HAP-1 (cell line): Measurements from ENCODE around the gene ABCA1.
A peak's percentile ranks its signal among the peaks of the same experiment; 100 is the strongest.

Experiments used
- DNase-seq, 2 experiments: peaks; one replicate each; pipeline ENCODE4 v3.0.0-alpha.2; 2016 to 2020; ENCODE audit warnings: low spot score in 2 of 2
- H3K27me3 ChIP-seq: fragments of 250-450 bp; sonication (Bioruptor Pico); 2 replicates; pipeline ENCODE4 v1.5.1; 2020; ENCODE audit warnings: low read depth, mild to moderate bottlenecking, moderate library complexity
- H3K36me3 ChIP-seq: fragments of 250-450 bp; sonication (Bioruptor Pico); replicated peaks from 2 replicates; pipeline ENCODE4 v1.5.1; 2020; ENCODE audit warnings: mild to moderate bottlenecking
- H3K4me1 ChIP-seq: fragments of 250-450 bp; sonication (Bioruptor Pico); 2 replicates; pipeline ENCODE4 v1.5.1; 2020; ENCODE audit warnings: mild to moderate bottlenecking
- H3K4me3 ChIP-seq: fragments of 250-450 bp; sonication (Bioruptor Pico); 2 replicates; pipeline ENCODE4 v1.5.1; 2020; ENCODE audit warnings: mild to moderate bottlenecking, moderate library complexity
- H3K9me3 ChIP-seq: fragments of 250-450 bp; sonication (Bioruptor Pico); 2 replicates; pipeline ENCODE4 v1.5.1; 2020; ENCODE audit warnings: mild to moderate bottlenecking, moderate library complexity
- in situ Hi-C: fragments of 300-500 bp; cut with MboI; formaldehyde crosslinking; loops from 3 replicates; pipeline ENCODE4 v1.14.3; 2020; ENCODE audit warnings: low sequenced_read_pairs, inconsistent platforms, mixed read lengths

ABCA1 gene

DNA sequence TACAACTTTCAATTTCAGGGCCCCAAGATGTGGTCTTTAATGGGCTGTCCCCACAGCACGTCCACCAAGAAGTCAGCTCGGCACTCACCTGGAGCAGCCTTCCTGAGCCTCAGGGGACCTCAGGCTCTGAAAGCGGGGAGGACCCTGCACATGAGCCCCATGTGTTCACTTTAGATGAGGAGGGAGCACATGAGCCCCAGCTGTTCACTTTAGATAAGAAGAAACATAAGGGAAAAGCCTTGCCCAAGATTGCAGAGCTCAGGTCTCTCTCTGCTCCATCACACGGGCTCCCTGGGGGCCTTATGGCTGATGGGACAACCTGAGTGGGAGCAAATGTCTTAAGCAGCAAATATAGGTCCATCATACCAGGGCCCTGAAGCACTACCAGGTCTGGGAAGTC, 107.6 kb downstream of the ABCA1 start:
- H3K9me3 ChIP-seq, result no peaks in the 10 kb centered on the region
- H3K4me1 ChIP-seq, result no peaks in the 10 kb centered on the region
- no peak overlapping the region for H3K4me3 ChIP-seq
- no peak for DNase-seq
- no peaks in the 10 kb centered on the region for H3K36me3 ChIP-seq
- H3K27me3 ChIP-seq, result no peaks in the 10 kb centered on the region
- in situ Hi-C loops, result no loop called here

DNA sequence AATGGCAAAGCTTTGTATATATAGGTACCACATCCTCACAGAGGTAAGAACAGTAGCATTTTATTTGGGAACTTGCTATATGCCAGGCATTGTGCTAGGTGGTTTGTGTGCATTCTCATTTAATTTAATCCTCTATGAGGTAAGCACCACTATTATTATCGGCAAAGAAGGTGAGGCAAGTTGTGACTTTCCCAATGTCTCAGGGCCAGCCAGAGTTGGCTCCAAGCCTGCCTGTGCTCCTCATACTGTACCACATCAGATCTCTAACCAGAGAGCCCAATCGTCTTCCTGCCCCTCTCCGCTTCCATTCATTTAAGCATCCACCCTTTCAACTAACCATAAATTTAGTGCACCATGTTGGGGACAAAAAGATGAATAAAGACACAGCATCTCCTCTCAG, 108.9 kb downstream of the ABCA1 start:
- Histone ChIP-seq H3K4me3 (no peak overlapping the region), H3K9me3 (no peaks in the 10 kb centered on the region; the same call in 1 of the 2 replicates), H3K27me3 (no peaks in the 10 kb centered on the region), H3K36me3 (no peaks in the 10 kb centered on the region; the same call in 1 of the 2 replicates), H3K4me1 (no peaks in the 10 kb centered on the region)
- DNase-seq, result no peak
- in situ Hi-C loops, result no loop called here

DNA sequence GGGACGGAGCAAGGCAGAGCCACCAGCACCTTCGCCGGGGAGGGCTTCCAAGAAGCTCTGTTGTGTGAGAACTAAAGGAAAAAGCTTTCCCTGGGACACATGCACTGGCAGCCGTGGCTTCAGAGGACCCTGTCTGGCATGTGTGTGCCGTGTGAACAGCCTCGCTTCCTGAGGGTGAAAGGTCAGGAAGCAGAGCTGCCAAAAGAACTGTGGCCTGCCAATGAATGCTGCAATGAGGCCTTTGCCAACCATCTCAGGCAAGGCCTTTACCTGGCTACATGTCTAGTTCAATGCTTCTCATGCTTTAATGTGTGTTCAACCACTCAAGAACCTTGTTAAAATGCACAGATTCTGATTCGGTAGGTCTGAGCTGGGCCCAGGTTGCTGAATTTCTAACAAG, 110.5 kb downstream of the ABCA1 start:
- Histone ChIP-seq H3K36me3 (no peaks in the 10 kb centered on the region; the same call in 1 of the 2 replicates), H3K4me3 (no peak overlapping the region), H3K27me3 (no peaks in the 10 kb centered on the region), H3K4me1 (no peaks in the 10 kb centered on the region), H3K9me3 (no peaks in the 10 kb centered on the region; the same call in 1 of the 2 replicates)
- no peak for DNase-seq
- in situ Hi-C loops, result no loop called here

DNA sequence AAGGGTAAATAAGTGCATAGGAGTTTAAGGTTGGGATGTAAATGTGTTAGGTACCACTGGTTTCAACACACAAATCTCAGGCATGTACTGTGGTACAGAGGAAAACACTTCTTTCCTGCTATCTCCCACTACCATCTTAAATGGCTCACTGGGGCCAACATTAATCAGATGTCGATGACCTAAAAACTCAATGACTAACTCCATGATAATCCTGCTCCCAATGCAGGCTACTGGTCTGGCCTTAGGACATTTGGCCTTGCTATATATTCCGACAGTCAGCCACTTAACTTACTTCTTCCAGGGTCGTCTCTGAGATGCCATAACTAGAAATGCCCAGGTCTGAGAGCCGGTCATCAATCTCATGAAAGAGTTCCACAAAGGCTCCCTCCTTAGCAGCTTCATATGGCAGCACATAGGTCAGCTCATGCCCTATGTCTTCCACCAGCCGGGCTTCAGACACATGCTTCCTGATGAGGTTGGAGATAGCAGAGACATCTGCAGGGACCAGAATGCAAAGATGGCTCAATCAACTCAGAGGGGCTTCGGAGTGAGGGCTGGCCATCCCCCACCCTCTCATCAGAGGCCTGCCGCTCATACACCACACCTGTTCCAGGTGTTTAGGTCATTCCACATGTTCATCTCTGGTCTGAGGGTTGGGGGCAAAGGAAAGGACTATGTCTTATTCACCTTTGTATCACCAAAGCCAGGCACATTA, 111.9 kb downstream of the ABCA1 start:
- in situ Hi-C loops, result no loop called here
- H3K4me1 ChIP-seq, result no peaks in the 10 kb centered on the region
- H3K9me3 ChIP-seq, result no peaks in the 10 kb centered on the region; the same call in 1 of the 2 replicates
- no peak overlapping the region for H3K4me3 ChIP-seq
- no peak for DNase-seq
- no peaks in the 10 kb centered on the region; the same call in 1 of the 2 replicates for H3K36me3 ChIP-seq
- no peaks in the 10 kb centered on the region for H3K27me3 ChIP-seq

DNA sequence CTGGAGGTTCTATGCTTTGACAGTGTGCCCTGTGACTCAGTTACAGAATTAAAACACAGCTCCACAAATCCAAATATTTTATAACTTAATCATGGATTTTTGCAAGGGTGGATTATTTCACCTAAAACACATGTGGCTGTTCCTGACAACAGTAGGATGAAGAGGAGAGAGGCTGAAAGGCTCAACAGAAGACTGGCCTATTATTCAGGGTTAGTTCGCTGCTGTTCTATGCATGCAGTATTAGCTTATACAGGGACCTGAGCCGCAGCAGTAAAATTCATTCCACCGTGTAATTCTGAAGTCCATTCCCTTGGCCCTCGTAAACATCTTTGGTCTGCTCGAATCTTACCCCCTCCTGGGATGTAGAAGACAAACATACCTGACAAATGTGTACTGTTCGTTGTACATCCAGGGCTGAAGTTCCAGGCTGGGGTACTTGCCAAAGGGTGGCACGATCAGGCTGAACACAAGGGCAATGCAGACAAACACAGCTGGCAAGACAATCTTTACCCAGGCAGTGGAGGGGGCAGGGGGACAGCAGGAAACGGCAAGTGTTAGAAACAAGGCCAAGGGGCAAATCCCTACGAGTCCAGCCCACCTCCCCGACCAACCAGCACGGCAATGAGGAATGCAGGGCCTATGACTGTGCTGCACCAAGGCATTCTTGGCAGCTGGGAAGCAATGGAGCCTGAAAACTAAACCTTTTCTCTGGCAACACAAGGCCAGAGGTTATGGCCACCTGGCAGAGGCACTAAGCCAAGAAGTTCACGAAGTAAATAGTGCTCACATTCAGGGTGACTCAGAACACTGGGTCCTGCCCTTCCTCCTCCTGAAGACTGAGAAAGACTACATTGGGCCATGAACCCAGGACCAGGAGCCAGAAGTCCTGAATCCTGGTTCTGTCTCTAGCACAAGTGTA, 117.3 kb downstream of the ABCA1 start:
- no peaks in the 10 kb centered on the region for H3K4me1 ChIP-seq
- no peak overlapping the region for H3K4me3 ChIP-seq
- no peaks in the 10 kb centered on the region; the same call in 1 of the 2 replicates for H3K36me3 ChIP-seq
- no peaks in the 10 kb centered on the region for H3K27me3 ChIP-seq
- no peaks in the 10 kb centered on the region; the same call in 1 of the 2 replicates for H3K9me3 ChIP-seq
- DNase-seq, result no peak
- in situ Hi-C loops, result no loop called here

DNA sequence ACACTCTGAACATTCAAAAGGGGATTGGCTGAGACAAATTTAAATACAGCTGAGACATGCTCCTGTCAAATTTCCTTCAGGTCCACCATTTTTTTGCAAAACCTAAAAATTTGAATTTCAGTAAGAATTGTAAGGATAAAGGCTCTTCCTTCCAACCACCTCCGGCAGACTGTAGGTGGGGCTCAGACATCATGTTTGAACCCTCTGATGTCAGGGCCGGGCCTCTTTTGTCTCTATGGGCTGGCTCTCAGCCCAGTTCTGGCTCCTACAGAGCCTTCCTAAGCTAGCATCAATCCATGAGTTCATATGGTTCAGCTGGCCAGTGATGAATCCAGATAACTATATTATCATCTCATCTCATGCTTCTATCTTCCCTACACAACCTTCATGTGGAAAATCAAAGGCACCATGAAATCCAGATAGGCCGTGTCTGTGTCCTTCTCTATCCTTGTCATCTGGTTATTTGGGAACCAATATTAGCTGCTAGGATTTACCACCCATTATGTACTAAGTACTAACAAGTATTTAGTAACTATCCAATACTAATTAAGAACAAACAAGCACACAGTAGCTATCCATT, 119.8 kb downstream of the ABCA1 start:
- peak; percentile 16 to 63 for DNase-seq
- Histone ChIP-seq H3K36me3 (no peaks in the 10 kb centered on the region), H3K27me3 (no peaks in the 10 kb centered on the region), H3K4me3 (no peak overlapping the region), H3K9me3 (no peaks in the 10 kb centered on the region), H3K4me1 (no peaks in the 10 kb centered on the region)
- in situ Hi-C loops, result no loop called here

DNA sequence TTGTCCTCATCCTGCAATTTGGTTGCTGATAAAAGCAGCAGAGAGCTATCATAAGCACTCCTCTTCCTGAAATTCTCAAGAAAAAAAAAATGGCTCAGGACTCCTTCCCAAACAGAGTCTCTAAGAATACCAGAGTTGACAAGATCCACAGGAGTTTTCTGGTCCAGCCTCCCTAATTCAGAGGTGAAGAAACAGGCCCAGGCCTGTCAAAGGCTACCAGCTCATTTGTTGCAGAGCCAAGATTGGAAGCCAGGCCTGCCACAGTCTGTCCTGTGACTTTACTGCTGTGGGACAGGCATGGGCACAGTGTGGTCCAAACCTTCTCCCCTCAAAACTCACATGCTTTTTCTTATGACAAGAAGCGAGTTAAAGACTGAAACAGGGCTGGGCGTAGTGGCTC, 122.5 kb downstream of the ABCA1 start:
- Histone ChIP-seq H3K27me3 (no peaks in the 10 kb centered on the region), H3K9me3 (no peaks in the 10 kb centered on the region), H3K36me3 (no peaks in the 10 kb centered on the region), H3K4me1 (no peaks in the 10 kb centered on the region), H3K4me3 (no peak overlapping the region)
- in situ Hi-C loops, result no loop called here
- no peak for DNase-seq

DNA sequence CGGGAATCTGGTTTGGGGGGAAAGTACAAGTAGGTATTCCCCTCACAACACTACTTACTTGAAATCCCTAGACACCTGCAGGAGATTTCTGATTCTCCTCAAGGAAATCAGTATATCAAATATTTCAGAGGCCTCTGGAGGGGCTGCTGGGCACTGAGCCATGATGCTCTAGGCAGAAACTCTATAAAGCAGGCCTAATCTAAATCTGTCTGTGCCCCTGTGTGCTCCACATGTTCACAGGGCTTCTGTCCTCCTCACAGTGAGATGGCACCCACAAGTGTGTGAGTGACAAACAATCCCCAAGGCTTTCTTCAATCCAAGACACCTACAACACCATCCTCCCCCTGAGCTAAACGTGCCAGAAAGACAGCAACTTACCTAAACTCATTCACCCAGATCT, 125.0 kb downstream of the ABCA1 start:
- in situ Hi-C loops, result no loop called here
- Histone ChIP-seq H3K4me1 (no peaks in the 10 kb centered on the region), H3K36me3 (no peaks in the 10 kb centered on the region), H3K9me3 (no peaks in the 10 kb centered on the region), H3K4me3 (no peak overlapping the region), H3K27me3 (no peaks in the 10 kb centered on the region)
- no peak for DNase-seq

DNA sequence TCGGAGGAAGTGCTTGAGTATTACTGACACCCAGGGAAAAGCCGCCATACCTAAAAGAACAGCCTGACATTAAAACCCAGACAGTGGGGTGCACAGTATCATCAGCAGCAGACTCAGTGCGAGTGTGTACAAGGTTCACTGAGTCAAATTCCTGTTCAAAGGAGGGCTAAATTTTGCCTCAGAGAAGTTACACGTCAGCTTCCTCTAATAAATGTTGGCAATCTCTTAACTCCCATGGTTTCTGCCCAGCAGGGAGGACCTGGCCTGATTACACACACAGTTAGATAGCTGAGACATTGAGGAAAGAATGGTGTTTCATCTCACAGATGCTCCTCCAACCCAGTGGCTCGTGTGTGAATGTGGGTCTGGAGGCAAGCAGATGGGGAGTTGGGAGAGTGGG, 125.8 kb downstream of the ABCA1 start:
- Histone ChIP-seq H3K4me1 (no peaks in the 10 kb centered on the region), H3K9me3 (no peaks in the 10 kb centered on the region), H3K36me3 (no peaks in the 10 kb centered on the region), H3K27me3 (no peaks in the 10 kb centered on the region), H3K4me3 (no peak overlapping the region)
- in situ Hi-C loops, result no loop called here
- DNase-seq, result no peak

DNA sequence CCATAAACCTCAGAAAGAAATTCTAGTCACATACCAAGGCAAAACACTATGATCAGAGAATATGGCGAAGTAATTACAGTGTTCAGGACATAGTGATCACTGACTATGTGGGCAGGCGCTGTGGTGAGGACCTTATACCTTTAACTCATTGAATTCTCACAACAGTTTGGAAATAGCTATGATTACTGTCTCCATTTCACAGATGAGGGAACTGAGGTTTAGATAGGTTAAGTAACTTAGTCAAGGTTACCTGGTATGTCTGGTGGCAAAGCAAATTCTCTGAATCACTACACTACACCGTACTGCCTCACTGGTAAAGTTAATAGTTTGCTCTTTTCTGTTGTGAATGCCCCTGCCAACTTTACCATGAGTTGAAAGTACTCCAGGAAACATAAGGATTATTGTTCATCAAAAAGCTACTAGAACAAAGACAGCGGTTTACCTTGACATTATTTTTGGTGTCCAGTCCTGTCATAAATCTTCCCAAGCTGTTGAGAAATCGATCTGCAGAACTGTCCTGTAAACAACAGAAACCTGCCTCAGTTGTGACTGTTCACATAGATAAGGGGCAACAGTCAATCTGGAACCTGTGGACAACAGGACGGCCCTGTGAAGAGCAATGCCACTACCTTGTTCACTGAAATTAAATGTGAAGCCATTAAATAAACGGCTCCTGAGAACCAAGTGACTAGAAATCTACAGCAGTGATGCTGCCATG, 127.7 kb downstream of the ABCA1 start:
- in situ Hi-C loops, result no loop called here
- Histone ChIP-seq H3K36me3 (no peaks in the 10 kb centered on the region), H3K9me3 (no peaks in the 10 kb centered on the region), H3K4me1 (no peaks in the 10 kb centered on the region), H3K27me3 (no peaks in the 10 kb centered on the region), H3K4me3 (no peak overlapping the region)
- DNase-seq, result no peak

DNA sequence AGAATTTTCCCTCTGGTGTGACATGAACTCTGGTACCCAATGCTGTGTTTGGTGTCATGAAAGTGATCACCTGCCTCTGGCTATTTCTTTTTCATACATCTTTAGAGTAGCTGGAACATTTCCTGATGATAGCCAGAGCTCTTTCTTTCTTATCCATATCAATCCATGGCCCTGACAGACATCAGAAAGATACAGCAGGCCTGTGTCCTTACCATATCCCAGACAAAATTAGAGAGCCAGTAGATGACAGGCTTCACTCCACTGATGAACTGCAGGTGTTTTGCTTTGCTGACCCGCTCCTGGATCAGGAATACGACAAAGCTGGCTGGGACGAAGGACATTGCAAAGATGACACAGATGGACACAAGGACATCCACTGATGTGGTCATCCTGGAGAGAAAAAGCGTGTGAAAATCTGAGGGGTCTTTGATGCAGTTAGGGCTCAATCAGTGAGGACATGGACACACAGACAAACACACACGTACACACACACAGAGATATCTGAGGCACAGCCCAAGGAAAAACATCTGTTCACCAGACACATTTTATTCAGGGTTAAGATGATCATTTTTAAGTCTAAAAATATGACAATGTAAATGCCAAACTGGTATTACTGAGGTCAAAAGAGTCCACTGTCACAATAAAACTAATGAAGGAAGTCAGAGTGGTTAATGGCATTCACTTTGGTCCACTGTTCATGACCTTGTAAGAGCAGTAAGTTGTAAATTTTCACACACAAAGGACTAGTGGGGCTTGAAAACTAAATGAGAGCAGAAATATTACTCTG, 129.6 kb downstream of the ABCA1 start:
- Histone ChIP-seq H3K4me3 (no peak overlapping the region), H3K27me3 (no peaks in the 10 kb centered on the region), H3K9me3 (no peaks in the 10 kb centered on the region), H3K4me1 (no peaks in the 10 kb centered on the region), H3K36me3 (no peaks in the 10 kb centered on the region)
- no peak for DNase-seq
- in situ Hi-C loops, result no loop called here

DNA sequence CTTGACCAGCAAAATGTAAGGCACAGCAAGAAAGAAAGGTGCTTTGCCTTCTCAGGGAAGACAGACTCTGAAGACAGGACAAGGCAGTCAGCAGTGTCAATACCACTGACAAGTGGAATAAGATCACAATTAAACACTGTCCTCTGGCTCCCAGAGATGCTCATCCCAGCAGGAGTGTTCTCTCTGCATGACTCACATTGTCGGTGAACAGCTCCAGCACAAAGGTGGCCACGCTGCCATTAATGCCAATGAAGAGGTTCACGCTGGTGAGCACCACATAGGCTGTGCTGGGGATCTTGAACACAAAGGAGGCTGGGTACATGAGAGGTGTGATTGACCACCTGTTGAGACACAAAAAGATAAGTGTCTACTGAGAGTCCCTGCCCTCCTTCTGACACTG, 132.1 kb downstream of the ABCA1 start:
- H3K4me3 ChIP-seq, result no peak overlapping the region
- H3K36me3 ChIP-seq, result no peaks in the 10 kb centered on the region
- no peaks in the 10 kb centered on the region for H3K4me1 ChIP-seq
- no peaks in the 10 kb centered on the region for H3K9me3 ChIP-seq
- in situ Hi-C loops, result no loop called here
- DNase-seq, result no peak
- H3K27me3 ChIP-seq, result no peaks in the 10 kb centered on the region

DNA sequence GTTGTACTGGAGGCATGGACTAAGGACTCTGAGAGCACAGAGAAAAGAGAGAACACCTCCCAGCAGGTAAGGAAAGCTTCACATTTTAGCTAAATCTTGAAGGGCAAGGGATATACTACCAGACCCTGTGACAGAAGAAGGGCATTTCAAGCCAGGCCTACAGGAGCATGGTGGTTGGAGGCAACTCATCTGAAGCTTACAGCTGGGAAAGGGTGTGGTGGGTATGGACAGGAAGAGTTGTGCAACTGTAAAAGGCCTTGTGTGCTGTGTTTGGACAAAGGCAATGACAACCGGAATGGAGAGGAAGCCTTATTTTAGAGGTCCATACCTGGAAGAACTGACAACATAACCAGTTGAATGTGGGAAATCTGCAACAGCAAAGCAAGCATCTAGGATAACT, 132.9 kb downstream of the ABCA1 start:
- in situ Hi-C loops, result no loop called here
- no peak for DNase-seq
- Histone ChIP-seq H3K27me3 (no peaks in the 10 kb centered on the region), H3K4me1 (no peaks in the 10 kb centered on the region), H3K36me3 (no peaks in the 10 kb centered on the region), H3K9me3 (no peaks in the 10 kb centered on the region), H3K4me3 (no peak overlapping the region)
